Measurements from ENCODE around the gene EPB41L2. TPM values are rescaled to one million over a fixed set of nuclear protein-coding genes. Genes with fewer than 3 reads are reported as not detected.

EPB41L2 gene
- total RNA-seq, 1 donor from 2014 or later, result 61.8 TPM

DNA sequence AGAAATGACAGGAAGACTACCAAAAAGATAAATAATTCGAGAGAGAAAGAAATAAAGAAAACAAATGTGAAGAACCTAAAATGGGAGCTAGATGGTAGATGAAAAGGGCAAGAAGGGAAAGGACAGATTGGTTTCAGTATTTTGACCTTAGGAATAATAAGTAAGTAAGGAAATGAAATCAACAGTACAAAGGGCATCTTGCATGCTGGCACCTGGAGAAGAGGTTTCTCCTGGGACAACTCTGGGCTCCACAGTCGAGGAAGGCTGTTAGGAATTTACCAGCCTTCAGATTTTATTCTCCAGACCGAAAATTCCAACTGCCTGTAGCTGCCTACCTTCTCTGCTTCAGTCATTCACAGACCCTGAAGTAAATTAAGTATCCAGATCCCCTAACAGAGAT is 155.4 kb downstream of the EPB41L2 start:
- H3F3A ChIP-seq (ENCODE audit: low read depth), result peaks cover 17% of the 10 kb centered on the region
- peaks cover 17% of the 10 kb centered on the region for H3K9me3 Mint-ChIP-seq
- TF ChIP-seq, protein P1, sequence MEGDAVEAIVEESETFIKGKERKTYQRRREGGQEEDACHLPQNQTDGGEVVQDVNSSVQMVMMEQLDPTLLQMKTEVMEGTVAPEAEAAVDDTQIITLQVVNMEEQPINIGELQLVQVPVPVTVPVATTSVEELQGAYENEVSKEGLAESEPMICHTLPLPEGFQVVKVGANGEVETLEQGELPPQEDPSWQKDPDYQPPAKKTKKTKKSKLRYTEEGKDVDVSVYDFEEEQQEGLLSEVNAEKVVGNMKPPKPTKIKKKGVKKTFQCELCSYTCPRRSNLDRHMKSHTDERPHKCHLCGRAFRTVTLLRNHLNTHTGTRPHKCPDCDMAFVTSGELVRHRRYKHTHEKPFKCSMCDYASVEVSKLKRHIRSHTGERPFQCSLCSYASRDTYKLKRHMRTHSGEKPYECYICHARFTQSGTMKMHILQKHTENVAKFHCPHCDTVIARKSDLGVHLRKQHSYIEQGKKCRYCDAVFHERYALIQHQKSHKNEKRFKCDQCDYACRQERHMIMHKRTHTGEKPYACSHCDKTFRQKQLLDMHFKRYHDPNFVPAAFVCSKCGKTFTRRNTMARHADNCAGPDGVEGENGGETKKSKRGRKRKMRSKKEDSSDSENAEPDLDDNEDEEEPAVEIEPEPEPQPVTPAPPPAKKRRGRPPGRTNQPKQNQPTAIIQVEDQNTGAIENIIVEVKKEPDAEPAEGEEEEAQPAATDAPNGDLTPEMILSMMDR (IDR thresholded peaks at IDR 0.05), result no peak
- TF ChIP-seq EZH2phosphoT487 (IDR thresholded peaks at IDR 0.05), result no peak
- no peak for TF ChIP-seq EZH2 (IDR thresholded peaks at IDR 0.05)
- no peak overlapping the region for H3K27ac Mint-ChIP-seq
- H3K9me3 ChIP-seq (ENCODE audit: low read depth), result no peaks in the 10 kb centered on the region
- H3K36me3 ChIP-seq, result no peaks in the 10 kb centered on the region
- H3K27me3 Mint-ChIP-seq (ENCODE audit: insufficient read depth, low read depth), result peaks cover 4% of the 10 kb centered on the region
- H3K4me1 ChIP-seq, result peaks cover 19% of the 10 kb centered on the region
- peaks cover 12% of the 10 kb centered on the region for H3K36me3 Mint-ChIP-seq
- no peak overlapping the region for H3K4me2 ChIP-seq
- H3K27me3 ChIP-seq, result no peaks in the 10 kb centered on the region
- no peak overlapping the region for H3K4me3 ChIP-seq
- no peak for DNase-seq (ENCODE audit: low spot score)
- no peaks in the 10 kb centered on the region for H4K20me1 ChIP-seq (ENCODE audit: low read depth)
- no peak overlapping the region for H3K4me3 Mint-ChIP-seq
- H2AFZ ChIP-seq (replicated peaks), result no peak overlapping the region
- H3K4me1 Mint-ChIP-seq, result peaks cover 10% of the 10 kb centered on the region
- H3K79me2 ChIP-seq (ENCODE audit: low read depth), result no peaks in the 10 kb centered on the region
- H3K9ac ChIP-seq, result no peak overlapping the region
- no peak overlapping the region for H3K27ac ChIP-seq

DNA sequence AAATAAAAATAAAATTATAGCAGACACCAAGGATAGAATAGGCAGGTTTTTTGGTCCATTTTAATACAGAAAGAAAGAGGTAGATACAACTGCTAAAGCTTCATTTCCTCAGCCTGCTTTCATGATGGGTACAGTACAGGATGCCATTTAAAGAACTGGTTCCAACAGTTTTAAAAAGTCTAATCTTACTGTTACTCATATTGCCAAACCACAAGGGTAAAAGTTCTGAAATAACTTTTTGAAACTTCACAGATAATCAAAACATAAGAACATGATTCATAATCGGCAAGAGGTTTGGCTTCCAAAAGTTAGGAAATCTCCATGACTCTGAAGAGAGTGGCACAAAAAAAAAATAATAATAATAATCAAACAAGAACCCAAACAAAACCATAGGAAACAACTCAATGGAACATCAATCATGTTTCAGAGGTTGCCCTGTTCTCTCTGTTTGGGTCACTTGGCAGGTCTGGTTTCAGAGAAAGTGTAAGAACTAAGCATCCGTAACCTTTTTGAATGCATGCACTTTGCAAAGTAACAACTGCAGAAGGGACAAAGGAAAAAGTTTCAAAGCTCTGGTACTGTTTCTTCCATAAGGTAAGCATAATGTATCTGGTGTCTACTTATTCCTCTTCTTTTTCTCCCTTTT is 156.2 kb downstream of the EPB41L2 start:
- no peaks in the 10 kb centered on the region for H3K27me3 ChIP-seq
- H3K36me3 Mint-ChIP-seq, result peaks cover 12% of the 10 kb centered on the region
- TF ChIP-seq EZH2 (IDR thresholded peaks at IDR 0.05) (no peak), EZH2phosphoT487 (IDR thresholded peaks at IDR 0.05) (no peak)
- TF ChIP-seq, protein P1 (IDR thresholded peaks at IDR 0.05), result no peak
- peaks cover 18% of the 10 kb centered on the region for H3F3A ChIP-seq (ENCODE audit: low read depth)
- H3K27ac ChIP-seq, result no peak overlapping the region
- no peaks in the 10 kb centered on the region for H3K36me3 ChIP-seq
- no peak overlapping the region for H3K4me3 Mint-ChIP-seq
- peaks cover 17% of the 10 kb centered on the region for H3K4me1 Mint-ChIP-seq
- peaks cover 5% of the 10 kb centered on the region for H3K27me3 Mint-ChIP-seq (ENCODE audit: insufficient read depth, low read depth)
- no peaks in the 10 kb centered on the region for H3K79me2 ChIP-seq (ENCODE audit: low read depth)
- H3K27ac Mint-ChIP-seq, result no peak overlapping the region
- no peak for DNase-seq (ENCODE audit: low spot score)
- H3K9ac ChIP-seq, result no peak overlapping the region
- H3K9me3 Mint-ChIP-seq, result peaks cover 17% of the 10 kb centered on the region
- H3K4me3 ChIP-seq, result no peak overlapping the region
- H3K9me3 ChIP-seq (ENCODE audit: low read depth), result no peaks in the 10 kb centered on the region
- H2AFZ ChIP-seq (replicated peaks), result no peak overlapping the region
- H3K4me1 ChIP-seq, result peaks cover 22% of the 10 kb centered on the region
- H4K20me1 ChIP-seq (ENCODE audit: low read depth), result no peaks in the 10 kb centered on the region
- no peak overlapping the region for H3K4me2 ChIP-seq

DNA sequence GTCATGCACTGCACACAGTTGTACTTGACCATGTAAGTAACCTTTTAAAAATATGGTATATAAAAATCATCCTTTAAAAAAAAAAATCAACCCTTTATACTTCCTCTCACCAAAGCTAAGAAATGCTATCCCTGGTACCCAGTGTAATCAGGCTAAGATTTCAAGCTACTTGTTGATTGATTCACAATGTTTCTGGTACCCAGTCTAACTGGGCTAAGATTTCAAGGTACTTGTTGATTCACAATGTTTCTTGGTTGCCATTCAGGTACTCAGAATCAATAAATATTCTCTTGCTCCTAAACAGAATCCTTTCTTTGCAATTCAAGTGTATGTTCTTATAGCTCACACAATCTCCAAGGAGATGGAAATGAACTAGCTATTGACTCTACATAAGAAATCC is 159.4 kb downstream of the EPB41L2 start:
- H3K27ac ChIP-seq, result no peak overlapping the region
- peaks cover 14% of the 10 kb centered on the region for H3K4me1 ChIP-seq
- H3K27me3 Mint-ChIP-seq (ENCODE audit: insufficient read depth, low read depth), result peaks cover 8% of the 10 kb centered on the region
- H3K4me2 ChIP-seq, result peak overlapping the region; percentile 11
- peaks cover 17% of the 10 kb centered on the region for H3K4me1 Mint-ChIP-seq
- H3K27me3 ChIP-seq, result no peaks in the 10 kb centered on the region
- H3K9me3 Mint-ChIP-seq, result no peaks in the 10 kb centered on the region
- peaks cover 11% of the 10 kb centered on the region for H3K36me3 Mint-ChIP-seq
- H2AFZ ChIP-seq (replicated peaks), result no peak overlapping the region
- H3K4me3 Mint-ChIP-seq, result no peak overlapping the region
- no peak overlapping the region for H3K4me3 ChIP-seq
- H3K9ac ChIP-seq, result no peak overlapping the region
- TF ChIP-seq EZH2 (IDR thresholded peaks at IDR 0.05) (no peak), EZH2phosphoT487 (IDR thresholded peaks at IDR 0.05) (no peak)
- TF ChIP-seq, protein P1 (IDR thresholded peaks at IDR 0.05), result no peak
- H3K27ac Mint-ChIP-seq, result no peak overlapping the region
- H4K20me1 ChIP-seq (ENCODE audit: low read depth), result no peaks in the 10 kb centered on the region
- no peaks in the 10 kb centered on the region for H3K79me2 ChIP-seq (ENCODE audit: low read depth)
- no peaks in the 10 kb centered on the region for H3K36me3 ChIP-seq
- H3F3A ChIP-seq (ENCODE audit: low read depth), result peaks cover 11% of the 10 kb centered on the region
- no peaks in the 10 kb centered on the region for H3K9me3 ChIP-seq (ENCODE audit: low read depth)
- no peak for DNase-seq (ENCODE audit: low spot score)
